Lower leg skin (tissue), 3 donors: ENCODE measurements around the gene HSPB1.

Source experiments
- POLR2A ChIP-seq, 2 donors: fragments of 450-650 bp; IDR thresholded peaks; one replicate each; pipeline ENCODE4 v1.6.1; 2016 to 2017; ENCODE audit warnings: antibody characterized with exemption in 2 of 2, mild to moderate bottlenecking in 1 of 2, moderate library complexity in 1 of 2
- TF ChIP-seq, protein P1 (sequence below), 3 donors: fragments of 450-650 bp; IDR thresholded peaks; one replicate each; pipeline ENCODE4 v1.5.1; 2016; ENCODE audit warnings: antibody characterized with exemption in 3 of 3, mild to moderate bottlenecking in 3 of 3, moderate library complexity in 2 of 3

DNA sequence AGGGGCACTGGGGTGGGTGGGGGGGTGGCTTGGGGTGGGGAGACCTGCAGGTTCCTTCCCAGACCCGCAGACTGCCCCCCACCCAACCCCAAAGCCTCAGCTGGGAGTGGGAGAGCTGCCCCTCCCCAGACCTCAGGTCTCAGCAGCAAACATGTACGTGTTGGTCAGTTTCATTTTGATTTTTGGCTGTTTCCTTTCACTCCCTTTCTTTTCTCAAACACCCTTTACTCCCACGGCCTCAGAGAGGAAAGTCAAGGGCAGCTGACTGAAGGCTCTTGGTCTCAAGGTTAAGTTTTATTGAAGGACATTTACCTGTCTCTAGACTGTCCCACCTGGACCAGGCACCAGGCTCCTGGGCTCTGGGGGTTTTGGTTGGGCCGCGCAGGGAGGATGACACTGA lies 34.1 kb upstream of the HSPB1 start:
- no peak for TF ChIP-seq POLR2A (IDR thresholded peaks at IDR 0.05)
- TF ChIP-seq, protein P1, sequence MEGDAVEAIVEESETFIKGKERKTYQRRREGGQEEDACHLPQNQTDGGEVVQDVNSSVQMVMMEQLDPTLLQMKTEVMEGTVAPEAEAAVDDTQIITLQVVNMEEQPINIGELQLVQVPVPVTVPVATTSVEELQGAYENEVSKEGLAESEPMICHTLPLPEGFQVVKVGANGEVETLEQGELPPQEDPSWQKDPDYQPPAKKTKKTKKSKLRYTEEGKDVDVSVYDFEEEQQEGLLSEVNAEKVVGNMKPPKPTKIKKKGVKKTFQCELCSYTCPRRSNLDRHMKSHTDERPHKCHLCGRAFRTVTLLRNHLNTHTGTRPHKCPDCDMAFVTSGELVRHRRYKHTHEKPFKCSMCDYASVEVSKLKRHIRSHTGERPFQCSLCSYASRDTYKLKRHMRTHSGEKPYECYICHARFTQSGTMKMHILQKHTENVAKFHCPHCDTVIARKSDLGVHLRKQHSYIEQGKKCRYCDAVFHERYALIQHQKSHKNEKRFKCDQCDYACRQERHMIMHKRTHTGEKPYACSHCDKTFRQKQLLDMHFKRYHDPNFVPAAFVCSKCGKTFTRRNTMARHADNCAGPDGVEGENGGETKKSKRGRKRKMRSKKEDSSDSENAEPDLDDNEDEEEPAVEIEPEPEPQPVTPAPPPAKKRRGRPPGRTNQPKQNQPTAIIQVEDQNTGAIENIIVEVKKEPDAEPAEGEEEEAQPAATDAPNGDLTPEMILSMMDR (IDR thresholded peaks at IDR 0.05), result no peak
